ENCODE results near the gene FBXO21.
"Not testable (repeated sequence)": the region's sequence is repeated elsewhere in the genome, so short reads cannot be mapped to it uniquely, and the experiment has no call there.

Gene FBXO21

GRCh38 chr12:117199956-117200744, 9.9 kb upstream of the FBXO21 start:
- not testable (repeated sequence) for DNase-seq

GRCh38 chr12:117196334-117196733, 6.1 kb upstream of the FBXO21 start:
- DNase-seq, result not testable (repeated sequence)

GRCh38 chr12:117195027-117195426, 4.8 kb upstream of the FBXO21 start:
- not testable (repeated sequence) for DNase-seq

GRCh38 chr12:117193903-117194302, 3.6 kb upstream of the FBXO21 start:
- no peak for DNase-seq

GRCh38 chr12:117192581-117192980, 2.3 kb upstream of the FBXO21 start:
- DNase-seq, result not testable (repeated sequence)

GRCh38 chr12:117192057-117192456, 1.8 kb upstream of the FBXO21 start:
- DNase-seq, result no peak

- DNase-seq, result no peak
Measured at GRCh38 chr12:117189725-117190209, 503 bp downstream of the FBXO21 start.

- DNase-seq, result no peak
Measured at GRCh38 chr12:117188961-117189724, 1.1 kb downstream of the FBXO21 start.

- DNase-seq, result no peak
Measured at GRCh38 chr12:117188121-117188665, 2.1 kb downstream of the FBXO21 start.

- DNase-seq, result no peak
Measured at GRCh38 chr12:117187421-117187820, 2.8 kb downstream of the FBXO21 start.

GRCh38 chr12:117182866-117183265, 7.4 kb downstream of the FBXO21 start:
- DNase-seq, result no peak

GRCh38 chr12:117181468-117181843, 8.8 kb downstream of the FBXO21 start:
- not testable (repeated sequence) for DNase-seq

GRCh38 chr12:117180758-117181467, 9.4 kb downstream of the FBXO21 start:
- DNase-seq, result no peak

GRCh38 chr12:117178745-117179144, 11.5 kb downstream of the FBXO21 start:
- no peak for DNase-seq

- no peak for DNase-seq
Measured at GRCh38 chr12:117178301-117178700, 12.0 kb downstream of the FBXO21 start.

GRCh38 chr12:117172168-117172567, 18.1 kb downstream of the FBXO21 start:
- DNase-seq, result no peak

GRCh38 chr12:117171499-117172162, 18.6 kb downstream of the FBXO21 start:
- DNase-seq, result no peak

- no peak for DNase-seq
Measured at GRCh38 chr12:117169548-117169947, 20.7 kb downstream of the FBXO21 start.

- no peak for DNase-seq
Measured at GRCh38 chr12:117168976-117169375, 21.3 kb downstream of the FBXO21 start.

GRCh38 chr12:117167769-117168168, 22.5 kb downstream of the FBXO21 start:
- no peak for DNase-seq

GRCh38 chr12:117166107-117166506, 24.2 kb downstream of the FBXO21 start:
- DNase-seq, result no peak

GRCh38 chr12:117165342-117165741, 24.9 kb downstream of the FBXO21 start:
- no peak for DNase-seq

- DNase-seq, result no peak
Measured at GRCh38 chr12:117162633-117163032, 27.6 kb downstream of the FBXO21 start.
